ENCODE data around the gene EXOSC3.

EXOSC3 gene

GRCh38 chr9:37732086-37732741 is 52.6 kb downstream of the EXOSC3 start:
- DNase-seq, result peak; percentile 38

GRCh38 chr9:37730839-37731238 is 54.0 kb downstream of the EXOSC3 start:
- DNase-seq, result no peak

- DNase-seq, result no peak
These were observed 54.6 kb downstream of the EXOSC3 start for GRCh38 chr9:37730256-37730655.
